Measurements from ENCODE around the gene LMO1. TPM values are rescaled to one million over a fixed set of nuclear protein-coding genes. Genes with fewer than 3 reads are reported as not detected.

The LMO1 gene
- total and polyA plus RNA-seq, 9 of the 15 experiments (the other 6 are each of a cell fraction or from before 2014, with no cell fraction given) = not detected

DNA sequence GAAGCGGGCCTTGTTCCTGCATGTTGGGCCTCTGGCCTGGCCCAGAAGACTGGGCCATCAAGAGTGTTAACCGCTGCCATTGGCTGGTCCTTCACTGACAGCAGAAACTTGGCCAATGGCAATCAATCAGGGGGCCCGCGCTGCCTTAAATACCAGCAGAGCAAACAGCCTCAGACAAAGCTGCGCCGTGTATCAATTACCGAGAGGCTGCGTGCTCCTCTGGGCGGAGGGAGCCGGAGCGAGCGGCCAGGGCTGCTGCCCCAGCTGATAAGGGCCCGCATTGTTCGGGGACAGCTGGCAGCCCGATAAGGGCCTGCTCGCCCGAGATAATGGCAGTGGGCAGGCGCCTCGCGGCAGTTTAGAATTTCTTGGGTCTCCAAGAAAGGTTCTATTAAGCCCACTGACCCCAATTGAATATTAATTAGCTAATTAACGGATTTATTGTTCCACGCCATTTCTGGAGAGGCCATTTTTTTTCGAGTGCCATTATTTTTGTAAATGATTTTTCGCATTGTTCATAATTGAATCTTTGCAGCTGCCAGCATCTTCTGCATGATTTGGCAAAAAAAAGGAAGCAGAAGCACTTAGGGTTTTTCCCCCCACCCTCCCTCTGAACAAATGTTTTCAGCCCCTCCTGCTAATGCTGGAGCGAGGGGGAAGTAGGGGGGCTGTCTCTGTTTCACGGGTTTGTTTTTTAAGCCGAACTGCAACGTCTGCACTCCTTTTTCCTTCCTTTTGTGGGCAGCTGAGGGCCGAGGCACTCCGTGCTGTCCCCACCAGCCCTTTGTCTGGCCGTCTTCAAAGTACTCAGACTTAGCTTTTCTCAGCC, 57.2 kb downstream of the LMO1 start (continued):
- TF ChIP-seq, protein P1, sequence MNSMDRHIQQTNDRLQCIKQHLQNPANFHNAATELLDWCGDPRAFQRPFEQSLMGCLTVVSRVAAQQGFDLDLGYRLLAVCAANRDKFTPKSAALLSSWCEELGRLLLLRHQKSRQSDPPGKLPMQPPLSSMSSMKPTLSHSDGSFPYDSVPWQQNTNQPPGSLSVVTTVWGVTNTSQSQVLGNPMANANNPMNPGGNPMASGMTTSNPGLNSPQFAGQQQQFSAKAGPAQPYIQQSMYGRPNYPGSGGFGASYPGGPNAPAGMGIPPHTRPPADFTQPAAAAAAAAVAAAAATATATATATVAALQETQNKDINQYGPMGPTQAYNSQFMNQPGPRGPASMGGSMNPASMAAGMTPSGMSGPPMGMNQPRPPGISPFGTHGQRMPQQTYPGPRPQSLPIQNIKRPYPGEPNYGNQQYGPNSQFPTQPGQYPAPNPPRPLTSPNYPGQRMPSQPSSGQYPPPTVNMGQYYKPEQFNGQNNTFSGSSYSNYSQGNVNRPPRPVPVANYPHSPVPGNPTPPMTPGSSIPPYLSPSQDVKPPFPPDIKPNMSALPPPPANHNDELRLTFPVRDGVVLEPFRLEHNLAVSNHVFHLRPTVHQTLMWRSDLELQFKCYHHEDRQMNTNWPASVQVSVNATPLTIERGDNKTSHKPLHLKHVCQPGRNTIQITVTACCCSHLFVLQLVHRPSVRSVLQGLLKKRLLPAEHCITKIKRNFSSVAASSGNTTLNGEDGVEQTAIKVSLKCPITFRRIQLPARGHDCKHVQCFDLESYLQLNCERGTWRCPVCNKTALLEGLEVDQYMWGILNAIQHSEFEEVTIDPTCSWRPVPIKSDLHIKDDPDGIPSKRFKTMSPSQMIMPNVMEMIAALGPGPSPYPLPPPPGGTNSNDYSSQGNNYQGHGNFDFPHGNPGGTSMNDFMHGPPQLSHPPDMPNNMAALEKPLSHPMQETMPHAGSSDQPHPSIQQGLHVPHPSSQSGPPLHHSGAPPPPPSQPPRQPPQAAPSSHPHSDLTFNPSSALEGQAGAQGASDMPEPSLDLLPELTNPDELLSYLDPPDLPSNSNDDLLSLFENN (IDR thresholded peaks at IDR 0.05; ENCODE audit: low read depth in 2 of 2, low read length in 2 of 2) = peak in 1 of 2 experiments; percentile 97; a peak in 2 of 4 replicates
- TF ChIP-seq HDGF (IDR thresholded peaks at IDR 0.05) (no peak), HDAC8 (tag; IDR thresholded peaks at IDR 0.05) (no peak), TEAD4 (IDR thresholded peaks at IDR 0.05; ENCODE audit: low read length) (peak; percentile 99), TEAD4 (CRISPR knock-in tag; IDR thresholded peaks at IDR 0.05; ENCODE audit: borderline replicate concordance) (0 out of 2 replicates have a peak, but pooled peaks have one; percentile 36), HEY1 (CRISPR knock-in tag; IDR thresholded peaks at IDR 0.05; ENCODE audit: borderline replicate concordance) (peak; percentile 63; the same call in 1 of the 2 replicates), YY1 (IDR thresholded peaks at IDR 0.05; ENCODE audit: borderline replicate concordance in 1 of 3, control insufficient read depth in 1 of 3, extremely low read depth in 1 of 3, insufficient read depth in 3 of 3, insufficient read length in 1 of 3, insufficient replicate concordance in 2 of 3, low read depth in 1 of 3, low read length in 2 of 3) (peak in 1 of 3 experiments; percentile 12), ADNP (tag; IDR thresholded peaks at IDR 0.05) (no peak), MYBL2 (IDR thresholded peaks at IDR 0.05; ENCODE audit: low read depth) (no peak; the same call in 1 of the 2 replicates), MYBL2 (CRISPR knock-in tag; IDR thresholded peaks at IDR 0.05; ENCODE audit: borderline replicate concordance) (no peak), ZNF274 (IDR thresholded peaks at IDR 0.05; ENCODE audit: borderline replicate concordance, low read depth, low read length) (peak; percentile 48; the same call in 1 of the 2 replicates), HNRNPK (IDR thresholded peaks at IDR 0.05; ENCODE audit: low read depth, low read length, poor library complexity, severe bottlenecking) (no peak), XRCC3 (IDR thresholded peaks at IDR 0.05) (no peak), ZBTB7A (IDR thresholded peaks at IDR 0.05; ENCODE audit: borderline replicate concordance, control insufficient read depth, low read depth, low read length) (no peak), ZNF583 (CRISPR knock-in tag; IDR thresholded peaks at IDR 0.05) (peak; percentile 91), KLF16 (IDR thresholded peaks at IDR 0.05) (peak; percentile 99), NFIC (IDR thresholded peaks at IDR 0.05) (peak; percentile 95)
- TF ChIP-seq, protein P2, sequence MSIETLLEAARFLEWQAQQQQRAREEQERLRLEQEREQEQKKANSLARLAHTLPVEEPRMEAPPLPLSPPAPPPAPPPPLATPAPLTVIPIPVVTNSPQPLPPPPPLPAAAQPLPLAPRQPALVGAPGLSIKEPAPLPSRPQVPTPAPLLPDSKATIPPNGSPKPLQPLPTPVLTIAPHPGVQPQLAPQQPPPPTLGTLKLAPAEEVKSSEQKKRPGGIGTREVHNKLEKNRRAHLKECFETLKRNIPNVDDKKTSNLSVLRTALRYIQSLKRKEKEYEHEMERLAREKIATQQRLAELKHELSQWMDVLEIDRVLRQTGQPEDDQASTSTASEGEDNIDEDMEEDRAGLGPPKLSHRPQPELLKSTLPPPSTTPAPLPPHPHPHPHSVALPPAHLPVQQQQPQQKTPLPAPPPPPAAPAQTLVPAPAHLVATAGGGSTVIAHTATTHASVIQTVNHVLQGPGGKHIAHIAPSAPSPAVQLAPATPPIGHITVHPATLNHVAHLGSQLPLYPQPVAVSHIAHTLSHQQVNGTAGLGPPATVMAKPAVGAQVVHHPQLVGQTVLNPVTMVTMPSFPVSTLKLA (conservative IDR thresholded peaks at IDR 0.05) = peak in 1 of 2 experiments; percentile 61; a peak in 3 of 4 replicates
- TF ChIP-seq, protein P3, sequence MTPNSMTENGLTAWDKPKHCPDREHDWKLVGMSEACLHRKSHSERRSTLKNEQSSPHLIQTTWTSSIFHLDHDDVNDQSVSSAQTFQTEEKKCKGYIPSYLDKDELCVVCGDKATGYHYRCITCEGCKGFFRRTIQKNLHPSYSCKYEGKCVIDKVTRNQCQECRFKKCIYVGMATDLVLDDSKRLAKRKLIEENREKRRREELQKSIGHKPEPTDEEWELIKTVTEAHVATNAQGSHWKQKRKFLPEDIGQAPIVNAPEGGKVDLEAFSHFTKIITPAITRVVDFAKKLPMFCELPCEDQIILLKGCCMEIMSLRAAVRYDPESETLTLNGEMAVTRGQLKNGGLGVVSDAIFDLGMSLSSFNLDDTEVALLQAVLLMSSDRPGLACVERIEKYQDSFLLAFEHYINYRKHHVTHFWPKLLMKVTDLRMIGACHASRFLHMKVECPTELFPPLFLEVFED (CRISPR knock-in tag; conservative IDR thresholded peaks at IDR 0.05) = no peak
